Left cardiac atrium (tissue), 4 donors: Measurements from ENCODE around the gene B3GNT4. TPM values are rescaled to one million over a fixed set of nuclear protein-coding genes. Genes with fewer than 3 reads are reported as not detected.
A peak's percentile ranks its signal among the peaks of the same experiment; 100 is the strongest.
"Not testable (repeated sequence)": the region's sequence is repeated elsewhere in the genome, so short reads cannot be mapped to it uniquely, and the experiment has no call there.

ENCODE experiments used
- ATAC-seq, 2 donors: fragments of 200-7000 bp; cut with Tn5 transposase; one replicate each; pipeline ENCODE4 v1.9.1; 2020; ENCODE audit warnings: mild to moderate bottlenecking in 2 of 2, moderate library complexity in 2 of 2
- DNase-seq: peaks from one replicate; pipeline ENCODE4 v3.0.0-alpha.2; 2020
- intact Hi-C, 2 donors: fragments of 100-400 bp; cut with DNase I; formaldehyde crosslinking; loops; one replicate each; pipeline versions ENCODE4 v1.14.1 to v1.15.1; 2022 to 2023
- long read RNA-seq: library from polyadenylated mRNA; unstranded; transcript quantifications from one replicate; pipeline ENCODE4 v2.0.0, GENCODE V29; 2021
- total RNA-seq, 2 donors: library from RNA; stranded (reverse); fragmentation: NEBNext Ultra II Directional; extraction: Animal tissue kit (Norgen Biotek cat#: 25700); gene quantifications; one replicate each; pipeline ENCODE4 v1.2.1, GENCODE V29; 2021
- donor health status: DM: no; HTN: yes; CAD: no.
- donor health status: DM: no; HTN: yes; CAD: no; lungs with severe emphysema.
- donor health status: DM: yes; HTN: yes; CAD: no.
- donor health status: Dilated cardiomyopathy.

Gene B3GNT4
- total RNA-seq, result not detected
- long read RNA-seq, result 0 reads

DNA sequence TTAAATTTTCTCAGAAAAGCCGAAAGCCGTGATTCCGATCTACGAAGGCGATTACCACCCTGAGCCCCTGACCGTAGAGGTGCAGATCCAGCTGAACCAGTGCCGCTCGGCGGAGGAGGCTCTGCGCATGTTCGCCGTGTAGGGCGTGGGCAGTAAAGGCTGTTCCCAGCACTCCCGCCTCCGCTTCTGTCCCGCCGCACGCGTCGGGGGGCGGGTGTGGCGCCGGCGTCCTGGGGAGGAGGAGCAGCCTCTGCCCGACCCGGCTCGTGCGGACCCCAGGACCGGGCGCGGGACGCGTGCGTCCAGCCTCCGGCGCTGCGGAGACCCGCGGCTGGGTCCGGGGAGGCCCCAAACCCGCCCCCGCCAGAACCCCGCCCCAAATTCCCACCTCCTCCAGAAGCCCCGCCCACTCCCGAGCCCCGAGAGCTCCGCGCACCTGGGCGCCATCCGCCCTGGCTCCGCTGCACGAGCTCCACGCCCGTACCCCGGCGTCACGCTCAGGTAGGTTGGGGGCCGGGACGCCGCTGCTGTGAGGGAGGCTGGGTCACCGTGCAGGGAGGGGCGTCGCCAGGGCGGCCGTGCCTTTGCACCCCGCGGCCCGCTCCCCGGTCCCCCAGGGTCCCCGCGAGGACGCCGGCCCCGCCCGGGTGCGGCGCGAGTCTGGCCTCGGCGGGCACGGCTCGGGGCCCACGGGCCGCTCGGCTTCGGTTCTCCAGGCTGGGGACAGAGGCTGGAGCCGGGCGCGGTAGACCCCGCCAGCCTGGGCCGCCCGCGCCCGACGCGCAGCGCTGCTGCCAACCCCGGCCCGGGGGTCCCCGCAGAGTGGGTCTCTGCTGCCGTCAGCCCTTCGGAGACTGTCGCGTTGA is at the start of gene B3GNT4:
Gene B3GNT4, plus strand, starts transcription at position 409 of the 866 bp plus-strand sequence. CDS start 910 bp downstream, outside the sequence.
- DNase-seq (peak; percentile 74), ATAC-seq (peak; percentile 73 to 87)
- intact Hi-C loops, result no loop called here

DNA sequence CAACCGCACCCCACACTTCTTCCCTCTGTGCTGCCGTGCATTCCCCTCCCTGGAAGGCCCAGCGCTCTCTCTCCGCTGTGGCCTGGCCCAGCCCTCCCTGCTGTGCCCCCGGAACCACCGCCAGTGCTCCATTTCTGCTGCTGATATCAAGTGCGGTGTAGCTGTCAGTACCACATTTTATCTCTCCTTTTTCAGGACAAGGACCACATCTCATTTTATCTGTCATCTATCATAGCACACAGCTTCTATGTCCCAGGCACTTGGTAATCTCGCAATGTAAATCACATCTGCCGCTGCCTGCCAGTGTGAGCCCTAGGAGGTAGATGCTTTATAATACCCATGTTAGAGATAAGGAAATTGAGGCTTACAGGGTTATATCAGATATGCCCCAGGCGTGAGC is 47.8 kb upstream of the B3GNT4 start:
- intact Hi-C loops, result no loop called here
- no peak for DNase-seq
- ATAC-seq, result no peak

GRCh38 chr12:122158700-122159285 is 44.7 kb upstream of the B3GNT4 start:
- ATAC-seq, result no peak
- intact Hi-C loops, result no loop called here
- DNase-seq, result no peak

DNA sequence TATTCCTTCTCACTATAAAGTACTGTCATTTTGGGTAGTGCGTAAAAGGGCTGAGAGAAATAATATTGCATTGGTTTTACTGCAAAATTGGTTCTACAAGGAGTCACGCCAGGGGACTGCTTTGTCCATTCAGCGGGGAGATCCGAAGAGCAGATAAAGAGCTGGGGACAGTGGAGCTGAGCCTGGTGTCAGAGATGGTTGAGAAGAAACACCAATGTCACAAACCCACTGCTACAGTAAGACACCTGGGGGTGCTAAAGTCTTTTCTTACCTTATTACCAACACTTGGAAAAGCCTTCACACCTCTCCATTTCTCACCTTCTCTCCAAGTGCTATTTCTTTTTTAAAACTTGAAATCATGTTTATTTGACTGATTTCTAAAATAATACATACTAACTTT is 43.6 kb upstream of the B3GNT4 start:
- no peak for ATAC-seq
- intact Hi-C loops, result no loop called here
- no peak for DNase-seq

GRCh38 chr12:122160761-122161160 is 42.7 kb upstream of the B3GNT4 start:
- intact Hi-C loops, result no loop called here
- no peak for ATAC-seq
- DNase-seq, result no peak

GRCh38 chr12:122161682-122162081 is 41.8 kb upstream of the B3GNT4 start:
- ATAC-seq (no peak), DNase-seq (no peak)
- intact Hi-C loops, result no loop called here

DNA sequence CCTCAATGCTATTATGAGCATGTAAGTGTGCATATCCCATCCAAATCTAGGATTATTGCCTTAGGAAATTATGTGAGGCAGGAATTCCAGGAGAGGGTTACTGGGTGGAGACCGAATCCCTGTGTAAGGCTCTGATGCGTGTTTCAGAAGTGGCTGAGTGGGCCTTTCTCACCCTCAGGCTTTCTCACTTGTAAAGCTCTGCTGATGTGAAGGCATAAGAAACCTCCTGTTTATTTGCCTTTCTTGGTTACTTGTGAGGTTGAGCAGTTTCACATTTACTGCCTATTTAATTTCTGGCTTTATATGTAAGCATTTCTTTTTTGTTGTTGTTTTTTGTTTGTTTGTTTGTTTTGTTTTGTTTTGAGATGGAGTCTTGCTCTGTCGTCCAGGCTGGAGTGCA is 40.5 kb upstream of the B3GNT4 start:
- DNase-seq, result no peak
- no peak for ATAC-seq
- intact Hi-C loops, result no loop called here

- DNase-seq (no peak), ATAC-seq (no peak)
- intact Hi-C loops, result no loop called here
These were observed 36.8 kb upstream of the B3GNT4 start for GRCh38 chr12:122166422-122167349.

GRCh38 chr12:122167356-122167925 is 36.1 kb upstream of the B3GNT4 start:
- intact Hi-C loops, result no loop called here
- DNase-seq (no peak), ATAC-seq (no peak)

- DNase-seq (no peak), ATAC-seq (no peak)
- intact Hi-C loops, result no loop called here
These were observed 35.0 kb upstream of the B3GNT4 start for GRCh38 chr12:122168492-122168891.

DNA sequence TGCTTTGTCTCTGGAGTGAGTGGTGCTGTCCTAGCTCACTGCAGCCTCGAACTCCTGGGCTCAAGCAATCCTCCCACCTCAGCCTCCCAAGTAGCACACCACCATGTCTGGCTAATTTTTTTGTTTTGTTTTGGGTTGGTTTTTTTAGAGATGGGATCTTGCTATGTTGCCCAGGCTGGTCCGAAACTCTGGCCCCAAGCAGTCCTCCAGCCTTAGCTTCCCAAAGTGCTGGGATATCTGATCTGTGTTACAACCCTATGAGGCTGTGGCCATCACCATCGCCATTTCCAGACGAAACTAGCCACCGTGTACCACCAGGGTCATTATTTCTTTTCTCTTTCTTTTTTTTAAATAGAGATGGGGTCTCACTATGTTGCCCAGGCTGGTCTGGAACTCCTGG is 32.1 kb upstream of the B3GNT4 start:
- ATAC-seq (no peak), DNase-seq (no peak)
- intact Hi-C loops, result no loop called here

DNA sequence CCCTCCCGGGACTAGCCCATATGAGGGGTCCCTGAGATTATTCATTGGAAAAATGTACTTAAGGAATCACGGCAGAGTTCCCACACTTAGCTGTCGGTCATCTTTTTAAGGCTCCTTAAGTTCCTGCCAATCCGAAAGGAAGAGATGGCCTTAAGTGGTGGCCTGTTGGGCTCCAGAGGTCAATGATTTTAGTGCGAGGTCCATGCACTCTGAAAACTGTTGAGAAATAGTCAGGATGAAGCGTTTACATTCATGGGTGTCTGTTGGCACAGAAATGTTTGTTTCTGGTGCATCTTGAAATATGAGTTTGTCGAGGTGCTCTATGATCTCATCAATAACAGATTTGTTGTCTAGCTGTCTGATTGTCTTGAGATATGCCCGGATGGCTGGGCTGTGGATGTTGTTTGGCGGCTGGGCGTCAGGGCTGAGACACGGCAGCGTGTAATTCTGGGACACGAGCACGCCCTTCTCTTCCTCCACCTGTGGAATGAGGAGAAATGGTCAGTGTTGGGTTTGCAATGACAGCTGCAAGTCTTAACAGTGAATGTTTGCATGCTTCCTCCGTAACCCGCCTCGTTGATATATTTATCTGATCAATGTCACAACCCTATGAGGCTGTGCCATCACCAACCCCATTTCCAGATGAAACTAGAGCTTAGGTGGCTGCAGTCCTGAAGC is 31.1 kb upstream of the B3GNT4 start:
- DNase-seq, result no peak
- ATAC-seq, result no peak
- intact Hi-C loops, result no loop called here

DNA sequence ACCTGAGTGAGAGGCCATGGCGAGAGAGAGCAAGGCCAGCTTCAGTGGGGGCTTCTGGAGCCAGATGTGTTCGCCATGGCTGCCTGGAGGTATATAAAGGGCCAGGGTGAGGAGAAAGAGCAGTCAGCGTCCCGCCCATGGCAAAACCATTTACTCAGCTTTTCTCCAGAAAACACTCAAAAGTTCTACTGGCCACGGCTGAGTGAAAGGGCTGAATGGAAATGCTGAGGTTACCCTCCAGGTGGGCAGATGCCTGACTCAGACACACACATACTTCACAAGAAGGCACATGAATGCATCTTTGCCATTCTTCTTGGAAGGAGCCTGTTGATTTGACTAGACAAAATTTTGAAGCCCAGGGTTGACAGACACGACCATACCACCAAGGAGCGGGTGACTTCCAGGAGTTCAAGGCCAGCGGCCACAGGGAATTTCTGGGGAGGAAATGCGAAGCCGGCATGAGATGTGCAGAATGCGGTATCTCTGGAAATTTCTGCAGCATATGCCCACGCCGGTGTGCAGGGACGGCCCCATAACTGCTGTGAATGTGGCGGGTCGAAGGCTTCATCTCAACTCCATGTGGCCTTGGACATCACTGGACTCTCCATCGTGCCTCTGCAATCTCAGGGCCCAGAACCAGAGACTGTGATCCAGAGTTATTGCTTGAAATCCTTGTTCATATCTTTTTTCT is 29.2 kb upstream of the B3GNT4 start, which contains the start of gene IL31:
Gene IL31, minus strand, starts transcription at position 67 of the 691 bp plus-strand sequence. Its CDS starts 49 bp downstream, at position 18.
- DNase-seq (no peak), ATAC-seq (no peak)
- intact Hi-C loops, result no loop called here

- intact Hi-C loops, ATAC-seq, DNase-seq: not testable (repeated sequence)
These were observed 27.0 kb upstream of the B3GNT4 start for GRCh38 chr12:122176473-122176872.

GRCh38 chr12:122182887-122183587 is 20.5 kb upstream of the B3GNT4 start, which contains the start of gene LRRC43:
Gene LRRC43, plus strand, starts transcription at chr12:122183123. Its CDS starts 22 bp downstream, at chr12:122183145.
- ATAC-seq (peak; percentile 85 to 87), DNase-seq (peak; percentile 50)
- intact Hi-C loops, result no loop called here

DNA sequence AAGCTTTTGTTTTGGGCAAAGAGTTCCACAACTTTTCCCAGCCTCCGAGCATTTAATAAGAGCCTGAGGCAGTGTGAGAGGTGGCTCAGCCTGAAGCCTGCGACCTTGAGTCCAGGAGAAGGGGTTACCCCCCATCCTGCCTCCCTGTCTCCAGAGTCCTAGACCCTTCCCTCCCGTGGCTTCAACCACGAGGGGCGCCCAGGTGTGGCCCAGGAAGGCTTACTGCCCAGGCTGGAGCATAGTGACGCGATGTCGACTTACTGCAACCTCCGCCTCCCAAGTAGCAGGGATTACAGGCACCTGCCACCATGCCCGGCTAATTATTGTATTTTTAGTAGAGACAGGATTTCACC is 19.9 kb upstream of the B3GNT4 start:
- DNase-seq (no peak), ATAC-seq (peak; percentile 12 to 43)
- intact Hi-C loops, result no loop called here

DNA sequence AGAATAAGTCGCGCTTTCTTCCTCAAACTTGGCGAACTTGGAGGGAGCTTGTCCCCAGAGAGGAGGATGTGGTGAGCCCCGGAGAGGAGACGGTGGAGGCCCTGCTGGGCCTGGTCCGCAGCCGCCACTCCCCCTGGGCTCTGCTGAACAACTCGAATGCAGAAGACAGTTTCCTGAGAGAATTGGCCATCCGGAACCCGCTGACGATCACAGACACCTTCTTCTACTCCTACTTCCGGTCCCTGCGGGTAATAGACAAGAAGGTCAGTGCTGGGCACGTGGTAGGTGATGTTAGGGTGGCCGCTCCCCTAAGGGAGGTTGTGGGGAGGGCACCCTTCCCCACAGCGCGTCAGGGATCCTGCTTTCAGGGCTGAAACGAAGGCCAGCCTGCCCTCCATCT is 19.0 kb upstream of the B3GNT4 start:
- no peak for ATAC-seq
- no peak for DNase-seq
- intact Hi-C loops, result no loop called here

DNA sequence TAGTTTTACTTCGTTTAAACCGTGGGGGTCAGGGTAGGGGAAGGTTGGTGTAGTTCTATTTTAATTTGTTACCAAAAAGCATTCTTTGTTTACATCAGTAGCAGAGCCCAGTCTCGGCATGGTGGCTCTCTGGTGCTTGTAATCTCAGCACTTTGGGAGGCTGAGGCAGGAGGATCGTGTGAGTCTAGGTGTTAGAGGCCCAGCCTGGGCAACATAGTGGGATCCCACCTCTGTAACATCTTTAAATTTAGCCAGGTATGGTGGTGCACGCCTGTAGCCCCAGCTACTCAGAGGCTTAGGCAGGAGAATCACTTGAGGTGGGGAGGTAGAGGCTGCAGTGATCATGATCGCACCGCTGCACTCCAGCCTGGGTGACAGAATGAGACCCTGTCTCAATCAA is 18.4 kb upstream of the B3GNT4 start:
- intact Hi-C loops, result no loop called here
- DNase-seq (no peak), ATAC-seq (no peak)
